K562 (cell line): ENCODE data around the gene ZNF598. TPM values are rescaled to one million over a fixed set of nuclear protein-coding genes. Genes with fewer than 3 reads are reported as not detected.
A peak's percentile ranks its signal among the peaks of the same experiment; 100 is the strongest.

Source experiments
- ATAC-seq: fragments of 200-7000 bp; cut with Tn5 transposase; 3 replicates; pipeline ENCODE4 v1.9.1; 2020; ENCODE audit warnings: moderate library complexity
- BruUV-seq: library from RNA; stranded (reverse); fragments of 400-500 nt; replicated peaks from 2 replicates; lab custom pipeline; 2021; lab: Mats Ljungman, UMichigan
- CTCF ChIA-PET: fragments of 300-600 bp; formaldehyde crosslinking; extraction: SDS; loops from one replicate; lab custom pipeline; 2021; ENCODE audit warnings: low intra/inter-chr PET ratio; lab: Yijun Ruan, JAX
- POLR2A ChIA-PET: fragments of 300-600, 350-650 bp; sonication (Branson Sonifier 250); formaldehyde crosslinking; extraction: SDS; loops from one replicate; lab custom pipeline; 2021; ENCODE audit warnings: antibody characterized with exemption, inconsistent platforms; lab: Yijun Ruan, JAX
- DNase-seq, 4 experiments: peaks; one replicate each; pipeline versions ENCODE4 v3.0.0 to v3.0.0-alpha.2; 2011 to 2018; ENCODE audit warnings: low spot score in 3 of 4, mixed read lengths in 3 of 4; ENCODE audit errors: extremely low read depth in 1 of 4
- FAIRE-seq: peaks from 2 replicates; lab custom pipeline; 2011; peaks lifted over from hg19 to GRCh38; lab: Jason Lieb, UNC
- H2AFZ ChIP-seq: 2 replicates; pipeline ENCODE4 v1.6.0; 2011; ENCODE audit warnings: low read depth, low read length, control low read depth, inconsistent platforms
- H3K27ac ChIP-seq: fragments of 200-600 bp; 3 replicates; pipeline ENCODE4 v1.8.0; 2011; ENCODE audit warnings: low read depth, mild to moderate bottlenecking, control low read depth, inconsistent platforms, low read length, moderate library complexity, mixed read lengths; ENCODE audit errors: extremely low read depth
- H3K27me3 ChIP-seq, 2 experiments: fragments of 300-600 bp in 1 of 2; 2 replicates in 1 of 2; 3 replicates in 1 of 2; pipeline versions ENCODE4 v1.6.0 to v1.8.0; 2011; ENCODE audit warnings: inconsistent platforms in 2 of 2, low read length in 2 of 2, mild to moderate bottlenecking in 1 of 2, mixed read lengths in 1 of 2, moderate library complexity in 1 of 2; ENCODE audit not compliant: control insufficient read depth in 2 of 2, insufficient read depth in 2 of 2
- H3K36me3 ChIP-seq: fragments of 300-600 bp; 3 replicates; pipeline ENCODE4 v1.8.0; 2011; ENCODE audit warnings: mild to moderate bottlenecking, low read length, inconsistent platforms; ENCODE audit not compliant: control insufficient read depth, insufficient read depth
- H3K4me1 ChIP-seq, 2 experiments: fragments of 200-600 bp in 1 of 2; replicated peaks in 1 of 2; 2 replicates in 1 of 2; 3 replicates in 1 of 2; pipeline versions ENCODE4 v1.5.1 to v1.8.0; 2011; ENCODE audit warnings: inconsistent platforms in 2 of 2, low read length in 2 of 2, mild to moderate bottlenecking in 1 of 2, mixed read lengths in 1 of 2, moderate library complexity in 1 of 2; ENCODE audit not compliant: control insufficient read depth in 2 of 2, insufficient read depth in 2 of 2
- H3K4me2 ChIP-seq: 2 replicates; pipeline ENCODE4 v1.6.1; 2011; ENCODE audit warnings: low read length, control low read depth, inconsistent platforms, mixed read lengths; ENCODE audit not compliant: insufficient read depth
- H3K4me3 ChIP-seq: fragments of 200-600 bp; sonication (generic), shearing (Covaris generic); 2 replicates; pipeline ENCODE4 v1.5.1; 2016; ENCODE audit warnings: control low read depth, inconsistent platforms
- H3K79me2 ChIP-seq: fragments of 200-600 bp; 3 replicates; pipeline ENCODE4 v1.8.0; 2011; ENCODE audit warnings: low read length, inconsistent platforms; ENCODE audit not compliant: control insufficient read depth, insufficient read depth
- H3K9ac ChIP-seq, 2 experiments: 2 replicates each; pipeline versions ENCODE4 v1.6.0 to v1.6.1; 2011; ENCODE audit warnings: low read depth in 2 of 2, low read length in 2 of 2, control low read depth in 1 of 2, inconsistent platforms in 1 of 2, mild to moderate bottlenecking in 1 of 2, mixed read lengths in 1 of 2; ENCODE audit not compliant: insufficient read depth in 1 of 2
- H3K9me1 ChIP-seq: one replicate; pipeline ENCODE4 v1.6.0; 2011; ENCODE audit warnings: inconsistent platforms, mild to moderate bottlenecking, low read length, moderate library complexity; ENCODE audit not compliant: control insufficient read depth, insufficient read depth
- H3K9me3 ChIP-seq: replicated peaks from 2 replicates; pipeline ENCODE4 v1.5.1; 2011; ENCODE audit warnings: low read depth, low read length, inconsistent platforms; ENCODE audit not compliant: control insufficient read depth, insufficient read depth
- H4K20me1 ChIP-seq: replicated peaks from 2 replicates; pipeline ENCODE4 v1.6.1; 2011; ENCODE audit warnings: low read length, inconsistent platforms, mixed read lengths; ENCODE audit not compliant: control insufficient read depth, insufficient read depth
- CTBP1 ChIP-seq: fragments of 450-650 bp; IDR thresholded peaks from 2 replicates; pipeline ENCODE4 v1.6.1; 2016; ENCODE audit warnings: borderline replicate concordance
- ETS2 ChIP-seq: IDR thresholded peaks from 2 replicates; pipeline ENCODE4 v1.6.1; 2016; ENCODE audit warnings: borderline replicate concordance, missing genetic modification characterization, mild to moderate bottlenecking, moderate library complexity, missing compliant biosample characterization; ENCODE audit not compliant: poor library complexity, severe bottlenecking
- GATAD2B ChIP-seq: fragments of 450-650 bp; IDR thresholded peaks from 2 replicates; pipeline ENCODE4 v1.6.1; 2017; ENCODE audit warnings: mild to moderate bottlenecking, borderline replicate concordance
- JUN ChIP-seq, 2 experiments: sonication (generic) in 1 of 2; formaldehyde crosslinking in 1 of 2; IDR thresholded peaks; 2 replicates each; pipeline versions ENCODE4 v1.6.1 to v1.8.0; 2012 to 2022; ENCODE audit warnings: borderline replicate concordance in 2 of 2, mild to moderate bottlenecking in 2 of 2, improper control_type of control experiment in 1 of 2, low read depth in 1 of 2, low read length in 1 of 2, missing genetic modification reagents in 1 of 2
- KLF16 ChIP-seq: IDR thresholded peaks from 2 replicates; pipeline ENCODE4 v1.6.1; 2016; ENCODE audit warnings: antibody characterized with exemption
- PCBP2 ChIP-seq: fragments of 200-400 bp; formaldehyde crosslinking; IDR thresholded peaks from 2 replicates; pipeline ENCODE4 v1.6.1; 2018; ENCODE audit warnings: low read length, low read depth, mild to moderate bottlenecking, moderate library complexity; ENCODE audit not compliant: poor library complexity, severe bottlenecking
- RBM17 ChIP-seq: fragments of 200-400 bp; formaldehyde crosslinking; IDR thresholded peaks from 2 replicates; pipeline ENCODE4 v1.6.1; 2017; ENCODE audit warnings: low read depth, mild to moderate bottlenecking, low read length, borderline replicate concordance
- SRSF1 ChIP-seq: fragments of 200-400 bp; formaldehyde crosslinking; IDR thresholded peaks from 2 replicates; pipeline ENCODE4 v1.6.1; 2017; ENCODE audit warnings: mild to moderate bottlenecking, low read depth, low read length, moderate library complexity
- ZBTB9 ChIP-seq: fragments of 450-650 bp; formaldehyde crosslinking; IDR thresholded peaks from 2 replicates; pipeline ENCODE4 v1.4.0; 2020; ENCODE audit warnings: mild to moderate bottlenecking, moderate library complexity
- ZNF146 ChIP-seq: IDR thresholded peaks from one replicate; pipeline ENCODE4 v1.6.1; 2018; ENCODE audit warnings: missing compliant biosample characterization; ENCODE audit not compliant: unreplicated experiment
- ZNF449 ChIP-seq: fragments of 250-450 bp; sonication (Bioruptor Pico); IDR thresholded peaks from 2 replicates; pipeline ENCODE4 v1.8.0; 2022; ENCODE audit warnings: moderate library complexity, mild to moderate bottlenecking, inconsistent platforms
- WGBS: fragments of 100-300 bp; shearing (Covaris generic); methylation state at CpG from one replicate; pipeline ENCODE4 v1.1.6; 2016; ENCODE audit warnings: low coverage, mixed read lengths; ENCODE audit not compliant: insufficient coverage; ENCODE audit errors: missing lambda C conversion rate; 5-methylcytosine and 5-hydroxymethylcytosine counted together
- in situ Hi-C: fragments of 300-500 bp; cut with MboI; formaldehyde crosslinking; loops from 4 replicates; pipeline ENCODE4 v1.15.0; 2018; ENCODE audit warnings: inconsistent platforms, mixed read lengths
- intact Hi-C: fragments of 100-400 bp; cut with micrococcal nuclease; formaldehyde crosslinking; loops from 2 replicates; pipeline ENCODE4 v1.14.2; 2022
- polyA plus RNA-seq, 8 experiments: library from polyadenylated mRNA; depleted of rRNA in 4 of 8; stranded (reverse) in 5 of 8; unstranded in 3 of 8; fragments of >200 nt; fragmentation: Nextera tagmentation in 2 of 8; fragmentation: Illumina TruSeq in 1 of 8; extraction: Ambion mirVana in 2 of 8; extraction: Trizol in 1 of 8; gene quantifications; 2 replicates each; pipeline versions ENCODE4 v1.2.1 to v1.2.3, GENCODE V29; 2011 to 2014; ENCODE audit warnings: inconsistent platforms in 1 of 8, missing spikeins in 1 of 8
- total RNA-seq, 7 experiments: library from RNA; depleted of rRNA in 6 of 7; stranded (reverse); fragments of >200 nt in 6 of 7; fragmentation: Illumina TruSeq in 2 of 7; extraction: Trizol in 2 of 7; gene quantifications; 2 replicates each; pipeline versions ENCODE4 v1.2.1 to v1.2.3, GENCODE V29; 2011 to 2021; ENCODE audit warnings: low replicate concordance in 1 of 7

The ZNF598 gene
- total and polyA plus RNA-seq, 9 of the 15 experiments (the other 6 are each of a cell fraction or from before 2014, with no cell fraction given) = 0.11 to 115 (median 29.6) TPM

GRCh38 chr16:2035431-2036199, 26.0 kb upstream of the ZNF598 start (continued):
- TF ChIP-seq JUN (IDR thresholded peaks at IDR 0.05; ENCODE audit: borderline replicate concordance, low read depth, low read length) = no peak
- TF ChIP-seq JUN (CRISPR knock-in tag; IDR thresholded peaks at IDR 0.05; ENCODE audit: borderline replicate concordance) = no peak
- no peak for TF ChIP-seq CTBP1
- no peak for TF ChIP-seq KLF16
- TF ChIP-seq SRSF1 = no peak

GRCh38 chr16:2034696-2035430, 25.2 kb upstream of the ZNF598 start:
- CTCF ChIA-PET = no interaction called here
- H3K27ac ChIP-seq = no peak overlapping the region
- H3K4me3 ChIP-seq = no peak overlapping the region
- WGBS = 81% methylated on average over 12 of the region's 17 CpGs
- H2AFZ ChIP-seq = no peak overlapping the region
- BruUV-seq = no TSS peak
- H3K9me3 ChIP-seq = no peaks in the 10 kb centered on the region
- H4K20me1 ChIP-seq = no peaks in the 10 kb centered on the region
- no peak for TF ChIP-seq ZNF146 (CRISPR knock-in tag)
- no peak for TF ChIP-seq RBM17
- no peak for TF ChIP-seq ZBTB9
- no peak for TF ChIP-seq ETS2 (tag)
- no peak for TF ChIP-seq PCBP2
- no peak for TF ChIP-seq GATAD2B
- TF ChIP-seq ZNF449 = no peak
- no peak for ATAC-seq
- POLR2A ChIA-PET = interaction anchor here (1.1 kb wide), 1 partner anchor 21 kb away, joined by 3 read pairs; no protein-coding TSS in a partner anchor
- H3K9ac ChIP-seq = peak overlapping the region in 1 of 2 experiments; percentile 81; a peak in 2 of 4 replicates
- in situ Hi-C loops = no loop called here
- peaks cover 14 to 87% of the 10 kb centered on the region in 2 experiments for H3K4me1 ChIP-seq
- H3K4me2 ChIP-seq = no peak overlapping the region
- no peak for FAIRE-seq
- H3K79me2 ChIP-seq = peaks cover 8% of the 10 kb centered on the region; the same call in 1 of the 3 replicates
- peaks cover 20% of the 10 kb centered on the region; the same call in 1 of the 3 replicates for H3K36me3 ChIP-seq
- intact Hi-C loops = no loop called here
- no peak for DNase-seq
- H3K9me1 ChIP-seq = no peaks in the 10 kb centered on the region
- no peaks in the 10 kb centered on the region for H3K27me3 ChIP-seq
